SH-SY5Y (cell line): ENCODE measurements around the gene UBAP1L.

ENCODE experiments used
- GATA2 ChIP-seq: IDR thresholded peaks from 2 replicates; pipeline ENCODE4 v1.6.1; 2011; ENCODE audit warnings: mild to moderate bottlenecking, low read depth, low read length
- GATA3 ChIP-seq: IDR thresholded peaks from 2 replicates; pipeline ENCODE4 v1.6.1; 2011; ENCODE audit warnings: low read depth, mild to moderate bottlenecking, low read length, moderate library complexity

GRCh38 chr15:65097651-65098263 lies 17.2 kb downstream of the UBAP1L start:
- TF ChIP-seq GATA3: no peak
- TF ChIP-seq GATA2: no peak
